Lower leg skin (tissue), 4 donors: ENCODE data around the gene IRAK3. TPM values are rescaled to one million over a fixed set of nuclear protein-coding genes. Genes with fewer than 3 reads are reported as not detected.

Experiments used
- DNase-seq, 2 donors: peaks; one replicate each; pipeline ENCODE4 v3.0.0-alpha.2; 2019; ENCODE audit warnings: low spot score in 2 of 2
- H3K4me3 ChIP-seq: fragments of 200-600 bp; sonication (generic); 2 replicates; pipeline ENCODE4 v1.5.1; 2017; ENCODE audit warnings: mild to moderate bottlenecking, low read depth; ENCODE audit not compliant: poor library complexity, severe bottlenecking
- POLR2A ChIP-seq, 2 donors: fragments of 450-650 bp; IDR thresholded peaks; one replicate each; pipeline ENCODE4 v1.6.1; 2016 to 2017; ENCODE audit warnings: antibody characterized with exemption in 2 of 2, mild to moderate bottlenecking in 1 of 2, moderate library complexity in 1 of 2
- WGBS, 2 donors: methylation state at CpG; one replicate each; pipeline ENCODE4 v1.1.5; 2018; 5-methylcytosine and 5-hydroxymethylcytosine counted together
- intact Hi-C: fragments of 100-400 bp; cut with DNase I; formaldehyde crosslinking; loops from one replicate; pipeline ENCODE4 v1.15.0; 2023; ENCODE audit warnings: low total_unique reads
- total RNA-seq, 4 donors: library from RNA; depleted of rRNA; stranded (reverse); fragments of >200 nt; gene quantifications; one replicate each; pipeline ENCODE4 v1.1.0, GENCODE V29; 2016
- TF ChIP-seq, protein P1 (sequence below), 3 donors: fragments of 450-650 bp; IDR thresholded peaks; one replicate each; pipeline ENCODE4 v1.5.1; 2016; ENCODE audit warnings: antibody characterized with exemption in 3 of 3, mild to moderate bottlenecking in 3 of 3, moderate library complexity in 2 of 3

IRAK3 gene
- total RNA-seq, 4 donors from 2014 or later, result 2.3 to 9.4 (median 5.5) TPM

GRCh38 chr12:66143868-66144267 lies 45.1 kb upstream of the IRAK3 start:
- 94 to 97% methylated on average over 1 of the region's 1 CpG for WGBS, 2 donors
- no peak for DNase-seq
- intact Hi-C loops, result no loop called here
- H3K4me3 ChIP-seq, result no peak overlapping the region
- TF ChIP-seq, protein P1, sequence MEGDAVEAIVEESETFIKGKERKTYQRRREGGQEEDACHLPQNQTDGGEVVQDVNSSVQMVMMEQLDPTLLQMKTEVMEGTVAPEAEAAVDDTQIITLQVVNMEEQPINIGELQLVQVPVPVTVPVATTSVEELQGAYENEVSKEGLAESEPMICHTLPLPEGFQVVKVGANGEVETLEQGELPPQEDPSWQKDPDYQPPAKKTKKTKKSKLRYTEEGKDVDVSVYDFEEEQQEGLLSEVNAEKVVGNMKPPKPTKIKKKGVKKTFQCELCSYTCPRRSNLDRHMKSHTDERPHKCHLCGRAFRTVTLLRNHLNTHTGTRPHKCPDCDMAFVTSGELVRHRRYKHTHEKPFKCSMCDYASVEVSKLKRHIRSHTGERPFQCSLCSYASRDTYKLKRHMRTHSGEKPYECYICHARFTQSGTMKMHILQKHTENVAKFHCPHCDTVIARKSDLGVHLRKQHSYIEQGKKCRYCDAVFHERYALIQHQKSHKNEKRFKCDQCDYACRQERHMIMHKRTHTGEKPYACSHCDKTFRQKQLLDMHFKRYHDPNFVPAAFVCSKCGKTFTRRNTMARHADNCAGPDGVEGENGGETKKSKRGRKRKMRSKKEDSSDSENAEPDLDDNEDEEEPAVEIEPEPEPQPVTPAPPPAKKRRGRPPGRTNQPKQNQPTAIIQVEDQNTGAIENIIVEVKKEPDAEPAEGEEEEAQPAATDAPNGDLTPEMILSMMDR (IDR thresholded peaks at IDR 0.05), result no peak
- no peak for TF ChIP-seq POLR2A (IDR thresholded peaks at IDR 0.05)

DNA sequence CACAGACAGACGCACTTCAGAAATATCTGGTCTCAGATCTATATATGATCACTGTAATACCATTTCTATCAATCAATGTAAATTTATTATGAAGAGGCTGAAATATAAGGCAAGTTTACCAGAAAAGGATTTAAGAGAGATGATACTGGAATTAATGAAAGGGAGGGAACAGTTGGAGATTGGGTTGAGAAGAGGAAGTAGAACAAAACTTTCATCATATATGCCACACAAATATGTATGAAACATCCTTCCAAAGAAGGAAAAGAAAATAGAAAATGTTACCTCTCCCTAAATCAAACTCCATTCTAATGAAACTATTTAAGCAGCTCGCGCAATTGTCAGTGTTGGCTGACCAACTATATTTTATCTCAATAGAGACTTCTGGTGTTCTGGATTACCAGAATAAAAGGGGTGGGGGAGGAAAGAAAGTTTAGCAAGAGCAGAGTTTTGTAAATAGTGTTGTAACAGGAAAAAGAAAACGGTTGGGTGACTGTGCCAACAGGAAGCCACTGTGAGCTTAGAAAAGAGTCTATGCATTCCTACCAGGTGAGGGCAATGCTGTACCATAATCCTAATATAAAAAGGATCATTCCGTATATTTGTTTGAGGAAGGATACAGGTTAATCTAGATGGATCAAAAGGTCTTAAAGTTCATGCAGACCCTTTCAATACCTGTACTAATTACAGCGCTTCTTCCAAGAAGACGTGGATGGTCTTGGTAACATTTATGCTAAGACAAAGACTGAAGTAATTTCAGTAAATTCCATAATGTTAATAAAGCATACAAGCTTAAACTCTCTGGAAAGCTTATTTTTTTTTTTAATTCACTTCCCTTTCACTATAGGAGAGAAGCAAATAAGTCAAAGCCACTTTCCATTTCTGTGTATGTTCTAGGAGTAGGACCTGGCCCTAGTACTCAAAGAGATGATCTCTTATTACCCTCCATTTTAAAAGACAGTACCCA lies 43.9 kb upstream of the IRAK3 start:
- 48 to 70% methylated on average over 7 of the region's 7 CpGs for WGBS, 2 donors
- H3K4me3 ChIP-seq, result no peak overlapping the region
- no peak for TF ChIP-seq POLR2A (IDR thresholded peaks at IDR 0.05)
- TF ChIP-seq, protein P1 (IDR thresholded peaks at IDR 0.05), result no peak
- intact Hi-C loops, result no loop called here
- DNase-seq, result peak in 1 of 2 donors; percentile 70

DNA sequence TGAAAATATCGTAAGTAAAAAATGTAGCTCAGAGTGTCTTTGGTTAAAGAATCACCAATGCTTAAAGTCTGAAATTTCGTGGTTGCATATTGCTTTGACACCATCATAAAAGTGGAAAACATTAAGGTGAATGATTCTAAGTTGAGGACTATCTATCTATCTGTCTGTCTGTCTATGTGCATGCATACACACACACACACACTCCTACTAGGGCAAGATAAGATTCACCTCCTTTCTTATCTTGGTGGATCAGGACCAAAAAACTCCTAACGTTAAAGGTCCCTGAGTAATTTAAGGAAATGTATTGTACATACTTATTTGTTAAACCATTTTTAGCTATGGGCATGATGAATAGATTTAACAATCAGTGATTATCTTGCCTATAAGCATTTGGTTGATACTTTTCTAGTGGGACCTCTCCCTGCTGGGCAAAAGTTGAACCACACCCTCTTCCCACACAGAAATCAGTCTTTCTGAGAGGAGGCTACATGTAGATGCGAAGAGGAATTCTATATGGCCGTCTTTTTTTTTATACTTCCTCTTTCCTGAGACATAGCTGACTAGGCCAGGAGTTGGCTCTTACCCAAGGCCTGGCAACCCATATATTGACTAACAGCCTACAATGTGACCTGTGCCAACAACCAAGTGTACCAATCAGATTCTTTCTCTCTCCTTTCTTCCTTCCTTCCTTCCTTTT lies 39.2 kb upstream of the IRAK3 start:
- WGBS, 2 donors, result 79% methylated on average over 5 of the region's 5 CpGs
- DNase-seq, result no peak
- intact Hi-C loops, result no loop called here
- no peak for TF ChIP-seq POLR2A (IDR thresholded peaks at IDR 0.05)
- TF ChIP-seq, protein P1 (IDR thresholded peaks at IDR 0.05), result no peak
- H3K4me3 ChIP-seq, result no peak overlapping the region

DNA sequence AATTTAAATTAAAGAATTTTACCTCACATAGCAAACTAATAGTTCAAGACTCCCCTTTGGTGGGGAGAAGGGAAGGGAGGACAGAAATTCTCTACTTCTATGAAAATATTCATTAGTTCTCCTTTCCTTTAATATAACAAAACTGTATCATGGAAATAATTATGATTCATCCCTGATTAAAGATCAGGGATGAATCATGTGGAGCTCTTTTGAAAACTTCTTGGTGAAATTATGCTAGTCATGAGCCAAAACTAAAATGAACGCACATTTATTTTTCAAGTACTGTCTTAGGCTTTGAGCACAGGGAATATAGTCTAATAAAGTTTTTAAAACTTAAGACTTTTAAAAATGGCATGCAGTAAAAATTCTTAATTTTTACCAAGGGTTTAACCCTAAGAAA lies 36.3 kb upstream of the IRAK3 start:
- no peak for DNase-seq
- WGBS, 2 donors, result 22 to 30% methylated on average over 1 of the region's 1 CpG
- intact Hi-C loops, result no loop called here
- no peak overlapping the region for H3K4me3 ChIP-seq
- TF ChIP-seq POLR2A (IDR thresholded peaks at IDR 0.05), result no peak
- TF ChIP-seq, protein P1 (IDR thresholded peaks at IDR 0.05), result no peak

GRCh38 chr12:66154776-66155175 lies 34.2 kb upstream of the IRAK3 start:
- no peak for DNase-seq
- H3K4me3 ChIP-seq, result no peak overlapping the region
- intact Hi-C loops, result no loop called here
- TF ChIP-seq POLR2A (IDR thresholded peaks at IDR 0.05), result no peak
- TF ChIP-seq, protein P1 (IDR thresholded peaks at IDR 0.05), result no peak
